ENCODE data around the gene C10orf67. TPM values are rescaled to one million over a fixed set of nuclear protein-coding genes. Genes with fewer than 3 reads are reported as not detected.

The C10orf67 gene
- total RNA-seq, 1 experiment from 2014 or later, result not detected

DNA sequence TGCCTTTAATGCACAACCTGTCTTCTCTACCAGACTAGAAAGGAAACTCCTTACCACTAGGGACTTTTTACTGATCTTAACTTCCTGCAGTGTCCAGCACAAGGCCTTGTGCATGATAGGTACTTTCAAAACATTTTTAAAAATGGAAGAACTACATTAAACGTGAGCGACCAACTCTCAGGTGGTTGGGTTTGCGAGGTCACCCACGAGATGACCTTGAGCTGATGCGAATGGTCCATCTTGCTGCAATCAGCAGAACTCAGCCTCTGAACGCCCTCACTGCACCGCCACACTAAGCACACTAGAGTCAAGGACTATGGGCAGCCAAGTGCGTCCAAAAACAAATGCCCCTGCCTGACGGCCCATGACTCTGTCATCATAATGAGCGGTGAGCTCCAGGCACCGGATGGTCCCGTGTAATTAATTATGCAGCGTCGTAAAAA is 187.3 kb downstream of the C10orf67 start:
- Histone ChIP-seq H2BK12ac (ENCODE audit: insufficient read length, low read depth, low read length) (no peak overlapping the region), H3K18ac (ENCODE audit: insufficient read length, low read depth, low read length) (no peak overlapping the region), H4K5ac (ENCODE audit: insufficient read length, low read depth, low read length) (no peak overlapping the region), H3K56ac (ENCODE audit: insufficient read length, low read depth, low read length) (no peak overlapping the region), H3K27me3 (ENCODE audit: insufficient read depth, low read length) (no peaks in the 10 kb centered on the region; the same call in 1 of the 2 replicates), H2BK15ac (ENCODE audit: low read depth, low read length) (no peak overlapping the region), H3K79me1 (ENCODE audit: insufficient read depth, low read depth, low read length, poor library complexity, severe bottlenecking) (no peaks in the 10 kb centered on the region), H3K4me1 (ENCODE audit: insufficient read depth, low read length) (no peaks in the 10 kb centered on the region), H2BK20ac (ENCODE audit: low read depth, low read length, poor library complexity, severe bottlenecking) (no peak overlapping the region), H2BK120ac (ENCODE audit: low read depth, low read length, poor library complexity, severe bottlenecking) (no peak overlapping the region), H3K14ac (ENCODE audit: insufficient read depth, low read length) (no peak overlapping the region), H4K20me1 (ENCODE audit: control insufficient read depth, insufficient read depth, insufficient read length) (no peaks in the 10 kb centered on the region), H4K8ac (replicated peaks; ENCODE audit: insufficient read length, low read depth, low read length) (no peak overlapping the region), H3K79me2 (ENCODE audit: insufficient read depth, low read length) (no peaks in the 10 kb centered on the region), H3K23me2 (ENCODE audit: insufficient read length, low read depth, low read length, poor library complexity, severe bottlenecking) (no peaks in the 10 kb centered on the region), H3K9me3 (ENCODE audit: control insufficient read depth, low read depth, low read length) (no peaks in the 10 kb centered on the region), H3K4ac (ENCODE audit: low read depth, low read length) (no peak overlapping the region), H2BK5ac (ENCODE audit: insufficient read length, low read length) (no peak overlapping the region), H3T11ph (ENCODE audit: low read length) (no peak overlapping the region), H4K91ac (ENCODE audit: insufficient read length, low read depth, low read length) (no peak overlapping the region), H3K23ac (ENCODE audit: insufficient read length, low read depth, low read length) (no peak overlapping the region), H3K27ac (ENCODE audit: insufficient read length, low read depth, low read length) (no peak overlapping the region), H2AFZ (ENCODE audit: low read length) (no peak overlapping the region), H2AK5ac (ENCODE audit: insufficient read length, low read length) (no peak overlapping the region), H3K4me2 (ENCODE audit: insufficient read depth, insufficient read length, low read length) (no peak overlapping the region), H3K9ac (ENCODE audit: extremely low read depth, insufficient read length, low read length) (no peak overlapping the region)
- H3K4me3 Mint-ChIP-seq, result no peak overlapping the region
- TF ChIP-seq CTCF (conservative IDR thresholded peaks at IDR 0.05), result no peak
- no CpG with 5 or more reads among the region's 14 CpGs for WGBS (ENCODE audit: extremely low coverage, insufficient read length, low lambda C conversion rate)
- H3K27ac Mint-ChIP-seq, result no peak overlapping the region
- H3K36me3 Mint-ChIP-seq (ENCODE audit: insufficient read depth in 1 of 3, low read depth in 3 of 3), result no peaks in the 10 kb centered on the region
- no peak for DNase-seq
- H3K9me3 Mint-ChIP-seq, result no peaks in the 10 kb centered on the region
- peaks cover 8 to 9% of the 10 kb centered on the region in 2 experiments; a peak in 2 of 4 replicates for H3K4me1 Mint-ChIP-seq
- peaks cover 56% of the 10 kb centered on the region for H3K27me3 Mint-ChIP-seq (ENCODE audit: low read depth)

Data from H9 (cell line).